Cardiac septum (tissue), 1 donor: Measurements from ENCODE around the gene HNRNPUL1. TPM values are rescaled to one million over a fixed set of nuclear protein-coding genes. Genes with fewer than 3 reads are reported as not detected.
"Not testable (repeated sequence)": the region's sequence is repeated elsewhere in the genome, so short reads cannot be mapped to it uniquely, and the experiment has no call there.

Experiments
- DNase-seq: peaks from one replicate; pipeline ENCODE4 v3.0.0-alpha.2; 2020; ENCODE audit warnings: low spot score
- intact Hi-C: fragments of 100-400 bp; cut with DNase I; formaldehyde crosslinking; loops from one replicate; pipeline ENCODE4 v1.14.0; 2022
- total RNA-seq: library from RNA; stranded (reverse); fragmentation: NEBNext Ultra II Directional; extraction: Animal tissue kit (Norgen Biotek cat#: 25700); gene quantifications from one replicate; pipeline ENCODE4 v1.2.1, GENCODE V29; 2021
- donor health status: DM: no; HTN: no; CAD: no.

HNRNPUL1 gene
- total RNA-seq, 1 donor from 2014 or later: 109 TPM

DNA sequence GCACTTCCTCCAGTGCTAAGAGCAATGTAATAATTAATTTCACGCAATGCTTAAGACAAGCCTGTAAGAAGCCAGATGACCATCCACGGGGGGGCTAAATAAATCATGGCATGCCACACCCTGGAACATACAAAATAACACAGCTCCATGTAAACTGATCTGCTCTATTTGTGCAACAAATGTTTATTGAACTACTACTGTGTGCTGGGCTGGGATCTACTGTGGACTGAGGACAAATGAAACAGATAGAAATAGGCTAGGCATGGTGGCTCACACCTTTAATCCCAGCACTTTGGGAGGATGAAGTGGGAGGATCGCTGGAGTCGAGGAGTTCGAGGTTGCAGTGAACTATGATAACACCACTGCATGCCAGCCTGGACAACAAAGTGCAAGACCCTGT lies 68.3 kb downstream of the HNRNPUL1 start:
- no peak for DNase-seq
- intact Hi-C loops: no loop called here

DNA sequence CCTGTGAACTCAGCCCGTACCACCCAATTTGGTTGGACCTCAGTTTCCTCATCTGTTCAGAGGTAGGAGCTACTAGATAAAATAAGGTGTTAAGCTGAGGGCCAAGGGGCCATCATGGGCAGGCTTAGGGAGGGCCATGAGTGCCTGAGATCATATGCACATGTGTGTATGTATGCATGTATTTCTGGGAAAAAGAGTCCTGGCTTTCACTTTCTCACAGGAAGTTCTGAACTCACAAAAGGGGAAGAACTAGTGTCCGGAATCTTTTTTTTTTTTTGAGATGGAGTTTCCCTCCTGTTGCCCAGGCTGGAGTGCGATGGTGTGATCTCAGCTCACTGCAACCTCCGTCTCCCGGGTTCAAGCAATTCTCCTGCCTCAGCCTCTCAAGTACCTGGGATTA lies 70.6 kb downstream of the HNRNPUL1 start:
- no peak for DNase-seq
- intact Hi-C loops: no loop called here

GRCh38 chr19:41335467-41335866 lies 71.3 kb downstream of the HNRNPUL1 start:
- no peak for DNase-seq
- intact Hi-C loops: no loop called here

DNA sequence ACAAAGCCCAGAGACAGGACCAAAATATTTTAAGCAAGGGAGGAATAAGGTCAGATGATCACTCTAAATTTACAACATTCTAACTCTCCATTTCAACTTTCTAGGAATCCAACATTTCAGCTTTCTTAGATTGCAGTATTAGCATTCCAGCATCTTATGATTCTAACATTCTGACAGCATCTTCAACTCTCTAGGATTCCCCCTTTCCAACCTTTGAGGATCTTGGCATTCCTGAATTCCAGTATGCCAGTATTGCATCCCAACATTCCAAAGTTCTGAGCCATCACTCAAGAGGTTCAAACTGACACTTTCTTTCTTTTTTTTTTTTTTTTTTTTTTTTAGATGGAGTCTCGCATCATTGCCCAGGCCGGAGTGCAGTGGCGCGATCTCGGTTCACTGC lies 75.8 kb downstream of the HNRNPUL1 start:
- intact Hi-C loops: no loop called here
- DNase-seq: no peak

DNA sequence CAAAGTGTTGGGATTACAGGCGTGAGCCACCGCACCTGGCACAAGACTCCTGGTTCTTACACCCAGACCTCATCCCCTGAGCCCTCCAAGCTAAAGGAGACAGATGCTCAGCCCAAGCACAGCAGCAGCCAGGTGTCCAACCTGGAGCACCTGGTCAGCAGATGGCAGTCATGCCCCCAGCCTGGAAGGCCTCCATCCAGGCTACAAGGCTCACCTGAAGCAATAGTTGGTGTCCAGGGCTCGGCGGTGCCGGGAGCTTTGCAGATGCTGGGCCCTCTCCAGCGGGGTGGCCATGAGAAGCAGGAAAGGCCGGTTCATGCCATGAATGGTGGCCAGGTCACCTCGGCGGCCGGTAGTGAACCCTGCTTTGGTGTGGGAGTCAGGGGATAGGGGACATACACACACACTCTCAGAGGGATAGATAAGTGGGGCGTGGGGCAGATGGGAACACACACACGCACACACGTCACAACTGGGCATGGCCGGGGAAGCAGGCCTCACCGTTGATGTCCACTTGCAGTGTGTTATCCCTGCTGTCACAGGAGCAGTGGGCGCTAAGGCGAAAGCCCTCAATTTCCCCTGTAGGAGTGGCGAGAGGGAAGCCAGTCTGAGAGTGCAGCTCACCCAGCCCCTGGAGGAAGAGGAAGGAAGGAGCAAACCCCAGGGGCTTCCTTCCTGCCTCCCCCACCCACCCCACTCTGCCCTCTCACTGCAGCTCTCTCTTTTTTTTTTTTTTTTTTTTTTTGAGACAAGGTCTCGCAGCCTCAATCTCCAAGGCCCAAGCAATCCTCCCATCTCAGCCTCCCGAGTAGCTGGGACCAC lies 77.7 kb downstream of the HNRNPUL1 start:
- intact Hi-C loops: no loop called here
- DNase-seq: no peak

DNA sequence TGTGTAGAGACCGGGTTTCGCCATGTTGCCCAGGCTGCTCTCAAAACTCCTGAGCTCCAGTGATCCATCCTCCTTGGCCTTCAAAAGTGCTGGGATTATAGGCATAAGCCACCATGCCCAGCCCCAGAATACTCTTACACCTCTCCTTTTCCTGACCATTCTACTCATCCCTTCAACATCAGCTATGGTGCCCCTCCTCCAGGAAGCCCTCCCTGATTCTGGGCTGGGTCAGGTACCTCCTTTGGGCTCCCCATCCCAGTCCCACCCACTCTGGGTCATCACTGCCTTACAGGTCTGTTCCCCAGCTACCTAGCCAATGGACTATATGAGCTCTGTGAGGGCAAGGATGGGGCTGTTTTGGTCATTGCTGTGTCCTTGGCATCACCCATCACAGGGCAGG lies 80.0 kb downstream of the HNRNPUL1 start:
- intact Hi-C loops: no loop called here
- no peak for DNase-seq

GRCh38 chr19:41346916-41347315 lies 82.7 kb downstream of the HNRNPUL1 start:
- DNase-seq, intact Hi-C loops: not testable (repeated sequence)

GRCh38 chr19:41350735-41351338 lies 86.7 kb downstream of the HNRNPUL1 start:
- intact Hi-C loops: loop anchor here (5.0 kb wide), 1 partner anchor 39 kb away; the partner anchor contains the start of gene CCDC97
- DNase-seq: no peak

- DNase-seq: peak; percentile 93
- intact Hi-C loops: loop anchor here (2.0 to 5.0 kb wide), 3 partner anchors 25 to 89 kb away; partner anchors contain the start of gene CCDC97
Measured at GRCh38 chr19:41351339-41352245, 87.4 kb downstream of the HNRNPUL1 start.

GRCh38 chr19:41352279-41352608 lies 88.1 kb downstream of the HNRNPUL1 start:
- no peak for DNase-seq
- intact Hi-C loops: loop anchor here (2.0 to 5.0 kb wide), 3 partner anchors 25 to 89 kb away; partner anchors contain the start of gene CCDC97

DNA sequence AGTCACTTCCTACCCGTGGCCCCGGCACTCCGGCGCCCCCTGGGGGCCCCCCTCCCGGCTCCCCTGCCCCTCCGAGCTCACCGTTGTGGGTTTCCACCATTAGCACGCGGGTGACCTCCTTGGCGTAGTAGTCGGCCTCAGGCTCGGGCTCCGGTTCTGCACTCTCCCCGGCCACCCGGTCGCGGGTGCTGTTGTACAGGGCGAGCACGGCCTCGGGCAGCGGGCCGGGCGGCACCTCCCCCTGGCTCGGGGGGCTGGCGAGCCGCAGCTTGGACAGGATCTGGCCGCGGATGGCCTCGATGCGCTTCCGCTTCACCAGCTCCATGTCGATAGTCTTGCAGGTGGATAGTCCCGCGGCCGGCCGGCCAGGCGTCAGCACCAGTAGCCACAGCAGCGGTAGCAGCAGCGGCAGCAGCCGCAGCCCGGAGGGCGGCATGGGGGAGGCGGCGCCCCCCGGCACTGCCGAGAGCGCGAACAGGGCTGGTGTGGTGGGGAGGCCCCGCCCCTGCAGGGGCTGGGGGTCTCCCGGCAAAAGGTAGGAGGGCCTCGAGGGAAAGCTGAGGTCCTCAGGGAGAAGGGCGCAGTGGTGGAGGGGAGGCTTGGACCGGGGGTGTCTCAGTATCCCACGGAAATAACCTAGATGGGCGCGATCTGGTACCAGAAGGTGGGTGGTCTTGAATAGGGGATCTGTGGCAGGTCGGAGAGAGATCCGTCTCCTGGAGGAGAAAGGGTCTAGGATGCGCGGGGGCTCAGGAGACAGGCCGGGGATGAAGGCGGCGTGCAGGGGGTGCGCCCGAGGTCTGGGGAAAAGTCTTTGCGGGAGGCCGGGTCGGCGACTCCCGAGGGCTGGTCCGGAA lies 88.7 kb downstream of the HNRNPUL1 start:
- DNase-seq: peak; percentile 92

DNA sequence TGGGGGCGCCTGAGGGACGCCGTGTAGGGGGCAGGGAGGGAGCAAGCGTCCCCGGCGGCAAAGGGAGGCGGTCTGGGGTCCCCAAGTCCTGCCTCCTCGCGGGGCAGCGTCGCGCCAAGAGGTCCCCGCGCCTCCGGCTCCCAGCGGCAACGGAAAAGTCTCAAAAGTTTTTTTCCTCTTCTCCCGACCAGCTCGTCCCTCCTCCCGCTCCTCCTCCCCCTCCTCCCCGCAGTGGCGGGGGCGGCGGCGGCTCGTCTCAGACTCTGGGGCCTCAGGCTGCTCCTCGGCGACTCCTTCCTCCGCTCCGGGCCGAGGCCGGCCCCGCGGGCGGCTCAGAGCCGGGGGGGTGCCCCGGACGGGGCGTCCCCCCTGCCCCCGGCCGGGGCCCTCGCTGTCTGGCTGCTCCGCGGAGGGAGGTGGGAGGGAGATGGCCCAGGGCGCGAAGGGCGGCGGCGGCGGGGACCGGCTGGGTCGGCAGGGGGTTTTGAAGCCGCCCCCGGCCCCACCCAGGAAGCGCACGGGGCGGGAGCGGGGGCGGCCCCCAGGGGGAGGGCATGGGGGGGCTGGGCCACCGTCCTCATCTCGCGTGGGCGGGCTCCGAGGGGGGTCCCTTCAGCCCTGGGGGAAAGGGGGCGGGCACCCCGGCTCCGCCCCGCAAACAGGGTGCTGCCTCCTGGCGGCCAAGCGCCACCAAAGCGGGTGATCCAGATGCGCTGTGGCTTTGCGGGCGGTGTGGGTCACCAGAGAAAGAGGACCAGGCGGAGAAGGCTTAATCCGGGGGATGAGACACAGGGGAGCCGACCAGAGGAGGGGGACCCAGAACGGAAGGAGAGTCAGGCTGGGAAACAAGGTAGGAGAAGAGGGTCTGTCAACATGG lies 89.5 kb downstream of the HNRNPUL1 start, which contains the start of gene TGFB1:
Gene TGFB1, minus strand, starts transcription at position 457 of the 877 bp plus-strand sequence. CDS start 878 bp downstream, outside the sequence.
- peak; percentile 97 for DNase-seq
- intact Hi-C loops: loop anchor here (2.0 to 5.0 kb wide), 3 partner anchors 27 to 91 kb away; partner anchors contain the start of gene CCDC97

More for the DNA sequence above, 88.7 kb downstream of the HNRNPUL1 start:
- intact Hi-C loops: loop anchor here (2.0 to 5.0 kb wide), 3 partner anchors 26 to 90 kb away; partner anchors contain the start of gene CCDC97

DNA sequence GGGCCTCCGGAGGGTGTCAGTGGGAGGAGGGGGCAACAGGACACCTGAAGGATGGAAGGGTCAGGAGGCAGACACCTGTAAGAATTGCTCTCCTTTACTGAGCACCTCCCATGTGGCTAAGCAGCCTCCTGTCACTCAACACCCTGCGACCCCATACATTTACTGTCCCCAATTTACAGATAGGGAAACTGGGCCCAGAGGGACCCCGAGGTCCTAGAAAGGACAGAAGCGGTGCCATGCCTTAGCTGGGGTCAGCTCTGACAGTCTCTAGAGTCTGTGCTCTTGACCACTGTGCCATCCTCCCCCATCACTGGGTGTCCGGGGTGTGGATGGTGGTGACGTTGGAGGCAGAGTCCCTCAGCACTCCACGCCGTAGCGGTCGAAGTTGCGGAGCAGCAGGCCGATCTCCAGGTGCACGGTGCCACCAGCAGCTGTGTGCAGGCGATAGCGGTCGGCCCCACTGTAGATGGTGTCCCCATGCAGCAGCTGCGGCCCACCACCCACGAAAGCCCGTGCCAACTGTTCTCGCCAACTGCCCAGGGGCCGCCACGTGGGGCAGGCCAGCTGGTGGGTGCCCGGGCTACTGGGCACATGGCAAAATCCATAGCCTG lies 90.3 kb downstream of the HNRNPUL1 start:
- intact Hi-C loops: loop anchor here (5.0 kb wide), 1 partner anchor 42 kb away; the partner anchor contains the start of gene CCDC97
- no peak for DNase-seq

DNA sequence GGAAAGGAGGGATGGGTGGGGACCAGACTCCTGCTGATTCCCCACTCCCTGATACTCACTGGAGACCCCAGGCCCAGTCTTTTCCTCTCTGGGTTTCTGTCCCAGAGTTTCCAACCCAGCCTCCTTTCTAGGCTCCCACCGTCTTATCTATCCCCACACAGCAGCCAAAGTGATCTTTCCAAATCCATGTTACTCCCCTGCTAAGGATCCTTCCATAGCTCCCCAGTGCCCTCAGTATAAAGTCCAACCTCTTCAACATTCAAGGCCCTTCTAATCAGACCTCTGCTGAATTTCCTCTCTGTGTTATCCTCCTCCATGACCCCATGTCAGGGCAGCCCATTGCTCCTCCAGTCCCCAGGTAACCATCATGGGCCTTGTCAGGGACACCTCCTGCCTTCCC lies 90.9 kb downstream of the HNRNPUL1 start:
- intact Hi-C loops: no loop called here
- DNase-seq: no peak

DNA sequence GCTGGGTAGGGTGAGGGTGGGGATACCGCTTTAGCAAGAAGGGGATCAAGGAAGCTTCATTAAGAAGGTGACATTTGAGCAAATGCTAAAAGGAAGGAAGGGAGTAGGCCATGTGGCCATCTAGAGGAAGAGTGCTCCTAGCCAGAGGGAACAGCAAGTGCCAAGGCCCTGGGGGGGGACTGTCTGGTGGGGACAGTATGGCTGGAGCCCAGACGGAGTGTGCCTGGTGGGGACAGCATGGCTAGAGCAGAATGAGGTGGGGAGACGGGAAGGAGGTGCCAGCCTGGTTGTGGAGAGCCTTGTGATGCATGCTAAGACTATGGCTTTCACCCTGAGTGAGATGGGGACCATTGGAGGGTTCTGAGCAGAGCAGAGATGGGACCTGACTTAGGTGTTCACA lies 91.6 kb downstream of the HNRNPUL1 start:
- intact Hi-C loops: no loop called here
- DNase-seq: no peak

DNA sequence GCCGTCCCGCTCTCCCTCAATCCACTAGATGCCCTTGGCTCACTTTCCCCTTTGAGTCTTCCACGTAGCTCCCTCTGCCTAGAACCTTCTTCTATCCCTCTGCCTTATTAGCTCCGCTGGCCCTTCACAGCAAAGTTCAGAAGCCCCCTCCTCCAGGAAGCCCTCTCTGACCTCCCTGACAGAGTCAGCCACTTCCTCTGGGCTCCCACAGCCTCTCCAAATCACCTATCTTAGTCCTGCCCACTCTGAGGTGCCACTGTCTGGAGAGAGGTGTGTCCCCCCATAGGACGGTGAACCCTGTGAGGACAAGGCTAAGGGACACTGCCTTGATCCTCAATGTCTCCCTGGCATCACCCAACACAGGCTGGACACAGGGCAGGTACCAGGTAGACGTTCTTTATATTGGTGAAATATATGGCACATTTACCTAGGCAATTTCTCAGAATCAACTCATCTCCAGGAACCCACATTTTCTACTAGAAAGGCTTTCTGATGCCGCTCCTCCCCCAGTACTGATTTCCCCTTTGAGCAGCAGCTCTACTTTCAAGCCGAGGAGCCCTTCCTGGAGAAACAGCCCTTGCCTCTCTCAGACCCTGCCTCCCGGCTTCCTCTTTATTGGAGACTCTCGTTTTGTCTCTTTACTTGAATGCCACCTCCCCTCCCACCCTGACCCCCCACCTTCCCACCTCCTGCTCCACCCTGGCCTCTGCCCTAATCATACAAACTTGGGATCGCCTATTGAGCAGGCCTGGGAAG lies 93.0 kb downstream of the HNRNPUL1 start:
- no peak for DNase-seq
- intact Hi-C loops: no loop called here
